Occipital lobe (tissue), 2 donors: ENCODE data around the gene COMT. TPM values are rescaled to one million over a fixed set of nuclear protein-coding genes. Genes with fewer than 3 reads are reported as not detected.

Experiments
- DNase-seq: peaks from one replicate; lab custom pipeline; 2025; lab: John Stamatoyannopoulos, UW
- total RNA-seq: library from RNA; depleted of rRNA; stranded (reverse); fragments of >200 nt; gene quantifications from one replicate; pipeline ENCODE4 v1.2.3, GENCODE V29; 2014

Gene COMT
- total RNA-seq, 1 donor from 2014 or later = 49.0 TPM

DNA sequence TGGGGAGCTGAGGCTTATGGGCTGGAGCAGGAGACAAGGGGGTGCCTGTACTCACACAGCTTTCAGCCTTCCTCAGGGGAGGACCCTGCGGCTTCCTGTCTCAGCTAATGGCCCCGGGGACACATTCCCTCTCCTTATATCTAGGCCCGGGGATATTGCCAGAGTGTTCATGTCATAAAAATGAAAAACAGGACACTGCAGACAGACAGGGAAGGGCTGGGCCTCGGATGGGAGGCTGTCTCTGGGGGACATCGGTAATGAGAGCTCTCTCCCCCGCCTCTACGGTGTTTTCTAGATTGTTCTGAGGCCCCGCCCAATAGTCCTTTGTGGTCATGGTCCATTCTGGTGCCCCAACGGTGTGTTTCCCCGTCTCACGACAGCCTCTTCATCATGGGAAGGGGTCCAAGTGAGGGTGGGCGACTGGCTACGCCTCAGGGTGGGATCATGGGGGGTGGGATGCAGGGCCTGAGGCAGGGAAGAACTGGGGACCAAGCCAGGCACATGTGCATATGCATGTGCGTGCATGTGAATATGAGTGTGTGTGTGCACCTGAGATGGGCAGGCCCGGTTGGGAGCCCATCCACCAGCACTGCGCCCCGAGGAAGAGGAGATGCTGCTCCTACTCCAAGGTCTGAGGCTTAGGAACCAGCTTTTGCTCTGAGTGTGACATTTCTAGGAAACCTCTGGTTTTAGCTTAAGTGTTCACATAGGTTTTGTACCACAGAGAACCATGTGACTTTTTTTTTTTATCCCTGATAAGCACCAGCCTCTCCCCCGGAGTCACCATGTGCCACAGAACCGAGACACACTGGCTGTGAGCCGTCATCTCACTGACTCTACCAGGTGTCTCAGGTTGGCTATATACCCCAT lies 69.8 kb downstream of the COMT start:
- no peak for DNase-seq

DNA sequence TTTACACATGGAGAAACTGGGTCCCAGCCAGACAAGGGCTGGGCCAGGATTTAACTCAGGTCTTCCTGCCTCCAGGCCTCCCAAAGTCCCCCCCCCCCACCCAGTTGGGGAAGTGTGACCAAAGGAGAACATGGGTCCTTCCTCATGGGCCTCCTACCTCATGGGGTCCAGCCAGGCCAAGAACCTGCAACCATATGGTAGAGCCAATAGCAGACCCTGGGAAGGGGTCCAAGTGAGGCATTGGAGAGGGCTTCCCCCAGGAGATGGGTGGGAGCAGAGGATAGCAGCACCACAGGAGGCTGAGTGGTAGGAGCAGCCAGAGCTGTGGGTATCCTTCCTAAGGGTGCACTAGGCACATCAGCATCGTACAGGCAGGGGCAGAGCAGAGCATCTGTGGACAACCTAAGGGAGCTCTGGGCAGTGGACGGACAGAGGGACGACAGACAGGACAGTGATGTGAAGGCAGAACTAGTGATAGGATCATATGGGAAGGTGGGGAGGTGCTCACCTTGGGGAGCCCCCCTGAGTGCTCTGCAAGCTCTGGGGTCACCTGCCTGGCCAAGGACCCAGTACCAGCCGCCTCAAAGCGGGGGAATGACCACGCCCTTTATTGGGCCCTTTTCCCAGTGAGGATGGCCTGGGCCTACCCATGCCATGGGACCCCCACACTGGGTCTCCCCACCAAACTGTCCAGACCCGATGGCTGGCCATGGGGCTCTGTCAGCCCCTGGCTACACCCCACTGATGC lies 70.6 kb downstream of the COMT start:
- DNase-seq = no peak

DNA sequence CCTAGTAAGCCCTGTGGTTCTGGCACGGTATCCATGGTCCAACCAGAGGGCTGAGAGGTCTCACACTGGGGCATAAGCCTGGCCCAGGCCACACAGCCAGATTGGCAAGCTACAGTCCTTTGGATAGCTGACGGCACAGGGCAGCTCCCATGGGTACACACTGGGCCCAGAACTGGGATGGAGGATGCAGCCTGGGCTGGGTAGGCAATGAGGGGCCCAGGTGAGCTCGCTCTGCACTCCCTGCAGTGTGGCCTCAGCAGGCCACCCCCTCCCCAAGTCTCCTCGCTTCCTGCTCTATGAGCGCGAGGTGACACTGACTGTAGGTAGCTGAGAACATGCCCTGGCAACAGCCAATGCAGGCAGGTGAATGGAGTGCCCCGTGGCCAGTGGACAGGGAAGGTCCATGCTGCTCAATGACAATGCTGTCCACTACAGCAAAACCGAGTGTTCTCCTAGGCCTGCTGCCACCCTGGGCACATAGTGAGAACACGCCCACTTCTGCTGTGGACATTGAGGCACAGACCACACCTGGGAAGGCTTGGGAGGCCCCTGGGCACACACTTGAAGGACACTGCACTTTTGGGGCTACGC lies 71.3 kb downstream of the COMT start:
- DNase-seq = no peak

DNA sequence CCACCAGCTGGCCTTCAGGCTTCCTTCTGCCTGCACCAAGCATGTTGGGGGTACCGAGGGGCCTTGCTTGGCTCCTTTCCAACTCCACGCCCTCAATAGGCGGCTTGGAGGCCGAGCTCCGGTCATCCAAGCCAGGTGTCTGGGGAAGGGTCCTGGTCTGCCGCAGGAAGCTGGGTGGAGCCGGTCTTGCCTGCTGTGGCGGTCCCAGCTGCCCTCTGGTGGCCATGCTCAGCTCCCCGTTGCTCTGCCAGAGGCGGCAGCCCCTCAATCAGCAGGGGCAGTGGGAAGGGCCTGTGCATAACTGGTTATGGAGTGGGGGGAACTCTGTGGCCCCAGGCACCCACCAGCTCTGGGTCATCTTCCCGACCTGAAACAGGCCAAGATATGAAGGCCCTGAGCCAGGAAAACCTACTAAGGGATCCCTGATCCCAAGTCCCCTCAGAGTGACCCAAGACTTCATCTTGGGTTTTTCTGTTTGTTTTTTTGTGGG lies 71.9 kb downstream of the COMT start:
- DNase-seq = peak; percentile 21

DNA sequence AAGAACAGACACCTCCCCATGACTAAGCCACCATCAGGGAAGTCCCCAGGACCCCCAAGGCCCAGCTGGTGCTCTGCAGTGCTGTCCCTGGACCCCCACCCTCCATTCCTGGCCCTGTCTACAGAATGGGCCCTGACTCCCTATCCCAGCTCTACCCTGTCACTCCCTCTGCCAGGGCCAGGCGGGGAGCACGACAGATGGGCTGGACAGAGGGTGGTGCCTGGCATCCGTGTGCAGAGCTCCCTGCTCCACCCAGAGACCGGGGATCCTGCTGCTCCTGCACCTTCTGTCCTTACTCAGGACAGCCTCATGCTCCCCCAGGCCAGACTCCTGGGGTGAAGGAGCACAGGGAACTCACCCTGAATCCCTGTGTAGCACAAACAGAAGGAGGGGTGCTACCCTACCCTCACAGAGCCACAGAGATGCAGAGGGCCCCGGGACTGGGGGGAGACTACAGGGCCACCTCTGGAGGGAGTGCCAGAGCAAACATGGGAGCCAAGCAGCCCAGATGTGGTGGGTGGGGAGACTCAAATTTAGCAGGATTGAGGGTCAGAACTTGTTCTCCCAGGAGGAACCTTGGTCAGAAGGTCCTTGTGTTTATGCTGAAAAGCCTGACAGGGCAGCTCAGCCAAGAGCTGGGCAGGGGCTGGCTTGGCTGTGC lies 73.1 kb downstream of the COMT start:
- no peak for DNase-seq

DNA sequence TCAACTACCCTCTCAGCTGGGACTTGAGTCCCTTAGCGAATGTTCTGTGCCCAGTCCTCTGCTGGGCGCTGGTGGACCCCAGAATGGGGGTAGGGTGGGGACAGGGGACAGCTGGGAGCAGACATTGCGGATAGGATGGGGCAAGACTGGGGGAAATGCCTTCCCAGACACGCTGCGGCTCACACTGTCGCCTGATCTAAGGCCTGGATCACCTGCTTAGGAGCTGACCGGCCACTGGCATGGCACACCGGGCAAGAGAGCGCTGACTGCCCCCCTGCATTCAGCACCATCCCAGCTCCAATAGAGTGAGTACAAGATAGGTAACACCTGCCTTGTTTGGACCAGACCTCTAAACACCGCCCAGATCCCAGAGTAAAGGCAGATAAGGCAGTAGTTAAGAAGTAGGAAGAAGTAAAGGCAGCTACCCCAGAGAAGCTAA lies 73.6 kb downstream of the COMT start:
- no peak for DNase-seq

DNA sequence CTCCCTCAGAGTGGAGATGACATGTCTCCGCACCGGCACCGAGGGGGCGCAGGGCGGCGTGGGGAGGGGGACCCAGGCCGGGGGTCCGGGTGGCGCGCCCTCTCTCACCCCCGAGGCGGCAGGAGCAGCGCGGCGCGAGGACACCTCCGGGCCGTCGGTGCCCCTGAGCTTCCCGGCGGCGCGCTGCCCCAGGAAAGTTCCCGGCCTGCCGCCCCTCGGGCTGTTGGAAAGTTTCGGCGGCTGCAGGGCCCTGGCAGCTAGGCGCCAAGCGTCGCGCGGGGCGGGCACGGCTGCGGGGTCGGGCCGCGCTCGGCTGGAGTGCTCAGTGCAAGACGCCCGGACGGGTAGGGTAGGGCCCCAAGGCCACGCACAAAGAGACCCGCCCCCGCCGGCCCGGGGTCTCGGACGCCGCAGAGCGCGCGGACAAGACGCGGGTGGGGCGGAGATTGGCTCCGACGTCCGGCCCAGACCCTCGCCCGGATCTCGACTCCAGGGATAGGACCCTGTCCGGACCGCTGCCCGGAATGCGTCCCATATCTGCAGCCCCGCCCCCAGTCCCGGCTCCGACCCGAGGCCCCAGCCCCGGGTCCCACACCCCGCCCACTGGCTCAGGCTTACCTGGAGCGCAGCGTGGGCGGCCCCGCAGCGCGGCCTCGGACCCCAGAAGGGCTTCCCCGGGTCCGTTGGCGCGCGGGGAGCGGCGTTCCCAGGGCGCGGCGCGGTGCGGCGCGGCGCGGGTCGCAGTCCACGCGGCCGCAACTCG lies 74.6 kb downstream of the COMT start:
- DNase-seq = no peak

DNA sequence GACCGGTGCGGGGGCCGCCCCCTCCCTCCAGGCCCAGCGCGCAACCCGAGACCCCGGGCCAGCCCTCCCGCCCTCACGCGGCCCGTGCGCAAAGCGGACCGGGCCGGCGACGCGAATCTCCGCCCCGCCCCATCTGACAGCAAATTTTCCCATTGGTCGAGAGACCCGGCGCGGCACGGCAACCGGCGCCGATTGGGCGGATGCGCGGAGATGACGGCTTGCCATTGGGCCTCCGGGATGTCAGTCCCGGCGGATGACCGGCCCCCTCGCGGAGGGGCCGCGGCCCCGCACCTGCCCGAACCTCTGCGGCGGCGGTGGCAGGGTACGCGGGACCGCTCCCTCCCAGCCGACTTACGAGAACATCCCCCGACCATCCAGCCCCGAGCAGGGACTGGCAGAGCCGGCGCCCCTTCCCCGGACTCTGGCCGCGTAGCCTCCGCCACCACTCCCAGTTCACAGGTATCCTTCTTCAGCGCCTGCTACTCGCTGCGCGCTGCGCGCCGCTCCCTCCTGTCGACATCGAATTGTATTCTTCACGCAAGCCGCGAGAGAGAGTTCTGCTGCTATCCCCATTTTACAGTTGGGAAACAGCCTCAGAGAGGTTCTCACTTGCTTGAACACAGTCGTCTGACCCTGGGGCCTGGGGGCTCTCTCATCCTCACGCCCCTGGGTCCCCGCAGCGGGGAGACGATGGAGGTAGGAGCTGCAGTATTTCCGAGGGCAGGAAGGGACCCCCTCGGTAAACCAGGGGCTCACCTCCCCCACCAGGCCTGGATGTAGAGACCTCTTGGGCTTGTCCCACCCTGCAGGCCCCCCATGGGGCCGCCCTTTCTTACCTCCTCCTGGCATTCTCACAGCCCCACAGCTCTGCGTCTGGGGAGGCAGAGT lies 75.4 kb downstream of the COMT start, which contains the start of gene ARVCF:
Gene ARVCF, minus strand, starts transcription at position 90 of the 888 bp plus-strand sequence. CDS start 26,029 bp downstream, outside the sequence.
- peak; percentile 91 for DNase-seq

DNA sequence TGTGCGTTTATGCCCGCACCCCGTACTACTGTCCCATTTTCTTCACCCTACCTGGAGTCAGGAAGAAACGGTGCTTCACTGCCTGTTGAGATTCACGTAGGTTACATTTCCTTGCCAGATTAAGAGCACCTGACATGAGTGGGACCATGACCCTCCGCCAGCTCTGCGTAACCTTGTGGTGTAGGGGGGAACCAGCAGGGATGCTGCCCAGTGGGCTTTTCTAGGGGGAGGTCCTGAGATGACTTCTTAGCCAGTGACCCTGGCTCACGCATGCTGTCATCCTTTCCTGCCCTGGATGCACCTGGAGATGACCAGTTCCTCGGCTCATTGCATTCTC lies 76.0 kb downstream of the COMT start:
- DNase-seq = no peak

DNA sequence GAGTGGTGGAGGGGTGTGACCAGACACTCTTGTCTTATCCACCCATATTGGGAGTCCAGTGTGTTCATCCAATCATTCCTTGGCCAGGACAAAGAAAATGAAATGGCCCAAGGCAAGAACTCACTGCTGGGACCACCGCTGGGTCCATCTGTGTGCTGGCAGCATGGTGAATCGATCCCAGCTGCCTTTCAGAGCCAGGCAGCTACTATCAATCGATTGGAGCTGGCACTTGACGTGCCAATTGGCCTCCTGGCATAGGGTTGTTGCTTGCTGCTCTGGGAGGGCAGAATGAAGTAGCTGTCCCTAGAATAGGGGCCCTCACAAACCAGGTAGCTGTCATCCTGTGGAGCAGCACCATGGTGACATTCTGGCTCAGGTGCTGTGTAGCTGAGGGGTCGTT lies 76.4 kb downstream of the COMT start:
- no peak for DNase-seq

Other genes starting within 250 kb of the COMT start
- gene SEPTIN5, start 227.3 kb upstream of the COMT start, total RNA-seq = 167 TPM
- 21.8 TPM for gene GP1BB, start 218.2 kb upstream of the COMT start, total RNA-seq
- 0.62 TPM for gene TBX1, start 181.0 kb upstream of the COMT start, total RNA-seq
- gene GNB1L, start 86.9 kb upstream of the COMT start, total RNA-seq = 2.7 TPM
- 12.3 TPM for gene RTL10, start 86.9 kb upstream of the COMT start, total RNA-seq
- 8.0 TPM for gene TXNRD2, start within 50 bp of the COMT start, total RNA-seq
- gene ARVCF, start 75.1 kb downstream of the COMT start, total RNA-seq = 47.3 TPM
- 15.9 TPM for gene TANGO2, start 79.3 kb downstream of the COMT start, total RNA-seq
- gene DGCR8, start 138.5 kb downstream of the COMT start, total RNA-seq = 37.0 TPM
- 90.6 TPM for gene RANBP1, start 174.3 kb downstream of the COMT start, total RNA-seq
- gene TRMT2A, start 175.5 kb downstream of the COMT start, total RNA-seq = 25.9 TPM
- gene ZDHHC8, start 190.0 kb downstream of the COMT start, total RNA-seq = 3.3 TPM
- not detected for gene CCDC188, start 209.3 kb downstream of the COMT start, total RNA-seq